IgD-negative memory B cell (primary cell): ENCODE data around the gene NCL. TPM values are rescaled to one million over a fixed set of nuclear protein-coding genes. Genes with fewer than 3 reads are reported as not detected.
"Not testable (repeated sequence)": the region's sequence is repeated elsewhere in the genome, so short reads cannot be mapped to it uniquely, and the experiment has no call there.

ENCODE experiments used
- H3K27ac Mint-ChIP-seq, 3 donors: one replicate each; pipeline ENCODE4 v1.8.0; 2020 to 2022; ENCODE audit warnings: mild to moderate bottlenecking in 3 of 3, mixed read lengths in 3 of 3, moderate library complexity in 1 of 3
- H3K27me3 Mint-ChIP-seq: one replicate; pipeline ENCODE4 v1.8.0; 2021; ENCODE audit warnings: mixed read lengths
- H3K36me3 Mint-ChIP-seq: one replicate; pipeline ENCODE4 v1.8.0; 2020; ENCODE audit warnings: mild to moderate bottlenecking, mixed read lengths
- H3K4me1 Mint-ChIP-seq, 3 donors: one replicate each; pipeline ENCODE4 v1.8.0; 2020 to 2022; ENCODE audit warnings: mixed read lengths in 3 of 3, mild to moderate bottlenecking in 1 of 3
- H3K4me3 Mint-ChIP-seq, 4 donors: one replicate each; pipeline ENCODE4 v1.8.0; 2020 to 2022; ENCODE audit warnings: mild to moderate bottlenecking in 4 of 4, mixed read lengths in 4 of 4, moderate library complexity in 3 of 4
- H3K9me3 Mint-ChIP-seq, 3 donors: one replicate each; pipeline ENCODE4 v1.8.0; 2020 to 2021; ENCODE audit warnings: mixed read lengths in 3 of 3, mild to moderate bottlenecking in 1 of 3
- polyA plus RNA-seq: library from polyadenylated mRNA; unstranded; fragments of 300-500 nt; fragmentation: Illumina TruSeq; gene quantifications from one replicate; pipeline ENCODE4 v1.2.3, GENCODE V29; 2021

Gene NCL
- polyA plus RNA-seq, 1 donor from 2014 or later, result 523 TPM

DNA sequence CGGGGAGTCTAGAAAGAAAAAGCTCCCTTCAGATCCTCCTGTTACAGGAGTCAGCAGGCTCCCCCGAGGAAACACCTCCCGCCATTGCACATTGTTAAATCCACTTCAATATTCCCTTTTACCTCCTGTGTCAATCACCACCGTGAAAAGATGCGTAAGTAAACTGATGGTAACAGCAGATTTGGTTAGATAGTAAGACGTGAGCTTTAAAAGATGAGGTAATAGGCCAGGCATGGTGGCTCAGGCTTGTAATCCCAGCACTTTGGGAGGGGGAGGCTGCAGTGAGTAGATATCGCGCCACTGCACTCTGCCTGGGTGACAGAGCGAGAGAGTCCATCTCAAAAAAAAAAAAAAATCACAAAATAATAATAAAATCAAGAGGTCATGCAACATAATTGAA, 15.2 kb upstream of the NCL start:
- Mint-ChIP-seq H3K4me3 (no peak overlapping the region), H3K27me3 (no peaks in the 10 kb centered on the region), H3K9me3 (no peaks in the 10 kb centered on the region), H3K4me1 (peaks cover 3 to 5% (median 4%) of the 10 kb centered on the region in 3 donors), H3K36me3 (peaks cover 3% of the 10 kb centered on the region), H3K27ac (no peak overlapping the region)

DNA sequence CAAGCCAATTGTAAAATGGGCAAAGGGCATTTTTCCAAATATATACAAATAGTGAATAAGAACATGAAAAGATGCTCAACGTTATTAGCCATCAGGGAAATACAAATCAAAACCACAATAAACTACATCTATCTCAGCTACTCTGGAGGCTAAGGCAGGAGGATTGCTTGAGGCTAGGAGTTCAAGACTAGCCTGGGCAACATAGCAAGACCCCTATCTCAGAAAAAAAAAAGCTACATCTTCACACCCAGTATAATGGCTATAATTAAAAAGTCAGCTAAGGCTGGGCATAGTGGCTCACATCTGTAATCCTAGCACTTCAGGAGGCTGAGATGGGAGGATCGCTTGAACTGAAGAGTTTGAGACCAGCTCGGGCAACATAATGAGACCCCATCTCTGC, 12.6 kb upstream of the NCL start:
- peaks cover 0 to 7% (median 0%) of the 10 kb centered on the region in 3 donors for H3K4me1 Mint-ChIP-seq
- peaks cover 3% of the 10 kb centered on the region for H3K36me3 Mint-ChIP-seq
- no peaks in the 10 kb centered on the region for H3K9me3 Mint-ChIP-seq
- no peak overlapping the region for H3K4me3 Mint-ChIP-seq
- H3K27ac Mint-ChIP-seq, result no peak overlapping the region
- H3K27me3 Mint-ChIP-seq, result peaks cover 2% of the 10 kb centered on the region

- no peak overlapping the region for H3K27ac Mint-ChIP-seq
- H3K9me3 Mint-ChIP-seq, result no peaks in the 10 kb centered on the region
- H3K4me1 Mint-ChIP-seq, result peaks cover 0 to 7% (median 0%) of the 10 kb centered on the region in 3 donors
- no peak overlapping the region for H3K4me3 Mint-ChIP-seq
- H3K36me3 Mint-ChIP-seq, result peaks cover 3% of the 10 kb centered on the region
- H3K27me3 Mint-ChIP-seq, result peaks cover 2% of the 10 kb centered on the region
These were observed 11.7 kb upstream of the NCL start for GRCh38 chr2:231475965-231476364.

- H3K27ac Mint-ChIP-seq, result peak overlapping the region in 1 of 3 donors; percentile 84
- no peaks in the 10 kb centered on the region for H3K9me3 Mint-ChIP-seq
- H3K4me3 Mint-ChIP-seq, result no peak overlapping the region
- H3K36me3 Mint-ChIP-seq, result peaks cover 1% of the 10 kb centered on the region
- peaks cover 2% of the 10 kb centered on the region for H3K27me3 Mint-ChIP-seq
- H3K4me1 Mint-ChIP-seq, result peaks cover 0 to 3% (median 0%) of the 10 kb centered on the region in 3 donors
These were observed 8.5 kb upstream of the NCL start for GRCh38 chr2:231472816-231473215.

- H3K36me3 Mint-ChIP-seq, result no peaks in the 10 kb centered on the region
- peaks cover 0 to 3% (median under 1%) of the 10 kb centered on the region in 3 donors for H3K4me1 Mint-ChIP-seq
- H3K27ac Mint-ChIP-seq, result peak overlapping the region in 1 of 3 donors; percentile 67
- H3K9me3 Mint-ChIP-seq, result no peaks in the 10 kb centered on the region
- peak overlapping the region in 1 of 4 donors; percentile 79 for H3K4me3 Mint-ChIP-seq
- H3K27me3 Mint-ChIP-seq, result peaks cover 2% of the 10 kb centered on the region
These were observed 6.1 kb upstream of the NCL start for GRCh38 chr2:231470246-231470900.

DNA sequence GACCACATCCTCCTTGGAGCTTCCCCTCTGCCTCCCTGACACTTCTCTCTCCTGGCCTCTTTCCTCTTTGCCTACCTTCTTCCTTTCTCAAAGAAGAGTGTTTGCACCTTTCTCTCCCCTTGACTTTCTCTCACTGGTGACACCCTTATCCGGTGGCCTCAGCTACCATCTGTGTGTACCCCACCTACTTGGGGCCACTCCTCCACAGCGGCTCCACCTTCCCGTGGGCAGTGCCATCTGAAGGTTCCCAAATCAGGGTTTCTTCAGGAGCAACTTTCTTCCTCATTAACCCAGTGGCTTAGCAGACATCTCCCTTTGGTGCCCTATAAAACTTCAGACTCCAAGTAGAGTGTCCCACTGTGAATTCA, 5.3 kb upstream of the NCL start:
- Mint-ChIP-seq H3K9me3 (no peaks in the 10 kb centered on the region), H3K4me1 (peaks cover 0 to 3% (median 3%) of the 10 kb centered on the region in 3 donors), H3K4me3 (peak overlapping the region in 2 of 4 donors; percentile 16 to 79), H3K27me3 (peaks cover 2% of the 10 kb centered on the region), H3K36me3 (no peaks in the 10 kb centered on the region), H3K27ac (peak overlapping the region in 1 of 3 donors; percentile 11)

GRCh38 chr2:231467613-231468530, 3.6 kb upstream of the NCL start:
- no peaks in the 10 kb centered on the region for H3K27me3 Mint-ChIP-seq
- H3K9me3 Mint-ChIP-seq, result no peaks in the 10 kb centered on the region
- H3K27ac Mint-ChIP-seq, result peak overlapping the region in 1 of 3 donors; percentile 3
- H3K4me3 Mint-ChIP-seq, result peak overlapping the region in 2 of 4 donors; percentile 3 to 85
- peaks cover 9 to 12% (median 10%) of the 10 kb centered on the region in 3 donors for H3K4me1 Mint-ChIP-seq
- H3K36me3 Mint-ChIP-seq, result peaks cover 2% of the 10 kb centered on the region

GRCh38 chr2:231467016-231467545, 2.8 kb upstream of the NCL start:
- Mint-ChIP-seq H3K4me3 (peak overlapping the region in 2 of 4 donors; percentile 31 to 85), H3K27ac (no peak overlapping the region), H3K36me3 (peaks cover 2% of the 10 kb centered on the region), H3K4me1 (peaks cover 13 to 18% (median 18%) of the 10 kb centered on the region in 3 donors), H3K27me3 (no peaks in the 10 kb centered on the region), H3K9me3 (no peaks in the 10 kb centered on the region)

DNA sequence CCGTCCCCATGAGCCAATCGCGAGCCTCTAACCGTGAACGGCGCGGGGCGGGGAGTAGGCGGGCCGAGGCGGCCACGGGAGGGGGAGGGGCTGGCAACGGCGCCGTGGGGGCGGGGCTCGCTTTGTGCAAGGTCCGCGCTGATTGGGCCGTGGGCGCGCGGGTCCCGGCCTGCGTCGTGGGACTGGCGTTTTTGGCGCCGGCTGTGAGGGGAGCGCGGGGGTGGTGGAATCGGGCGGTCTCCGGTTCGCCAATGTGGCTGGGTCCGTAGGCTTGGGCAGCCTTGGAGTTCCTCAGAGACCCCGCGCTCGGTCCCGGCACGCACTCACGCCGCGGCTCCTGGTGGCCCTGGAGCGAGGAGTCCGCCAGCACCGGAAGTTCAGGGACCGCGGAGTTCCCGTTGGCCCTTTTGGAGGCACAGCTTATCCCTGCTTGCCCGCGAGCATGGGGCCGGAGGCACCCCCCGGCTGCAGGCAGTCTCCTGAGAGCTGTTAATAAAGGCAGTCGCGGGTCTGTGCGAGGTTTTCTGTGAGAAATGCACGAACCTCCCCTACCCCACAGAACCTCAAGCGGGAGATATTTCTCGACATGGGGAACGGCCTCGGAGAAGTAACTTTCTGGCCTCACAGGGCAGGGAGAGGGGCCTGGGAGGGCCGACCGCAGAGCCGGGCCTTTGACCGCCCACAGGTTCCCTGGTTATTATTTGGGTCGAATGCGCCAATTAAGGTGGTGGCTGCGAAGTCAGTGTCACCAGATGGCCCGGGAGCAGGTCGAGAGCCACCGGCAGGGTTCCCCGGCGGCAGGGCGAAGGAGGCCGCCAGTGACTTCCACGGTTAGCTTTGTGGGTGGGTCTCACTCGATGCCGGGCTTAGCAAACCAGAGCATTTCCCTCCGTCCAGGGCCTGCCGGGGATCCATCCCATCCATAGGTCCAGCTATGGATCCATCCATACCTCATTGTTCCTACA, 574 bp upstream of the NCL start:
- Mint-ChIP-seq H3K27ac (peak overlapping the region; percentile 98 to 100 (median 99)), H3K27me3 (no peaks in the 10 kb centered on the region), H3K9me3 (no peaks in the 10 kb centered on the region), H3K4me3 (peak overlapping the region; percentile 96 to 99 (median 98)), H3K36me3 (peaks cover 10% of the 10 kb centered on the region), H3K4me1 (peaks cover 24 to 36% (median 30%) of the 10 kb centered on the region in 3 donors)

DNA sequence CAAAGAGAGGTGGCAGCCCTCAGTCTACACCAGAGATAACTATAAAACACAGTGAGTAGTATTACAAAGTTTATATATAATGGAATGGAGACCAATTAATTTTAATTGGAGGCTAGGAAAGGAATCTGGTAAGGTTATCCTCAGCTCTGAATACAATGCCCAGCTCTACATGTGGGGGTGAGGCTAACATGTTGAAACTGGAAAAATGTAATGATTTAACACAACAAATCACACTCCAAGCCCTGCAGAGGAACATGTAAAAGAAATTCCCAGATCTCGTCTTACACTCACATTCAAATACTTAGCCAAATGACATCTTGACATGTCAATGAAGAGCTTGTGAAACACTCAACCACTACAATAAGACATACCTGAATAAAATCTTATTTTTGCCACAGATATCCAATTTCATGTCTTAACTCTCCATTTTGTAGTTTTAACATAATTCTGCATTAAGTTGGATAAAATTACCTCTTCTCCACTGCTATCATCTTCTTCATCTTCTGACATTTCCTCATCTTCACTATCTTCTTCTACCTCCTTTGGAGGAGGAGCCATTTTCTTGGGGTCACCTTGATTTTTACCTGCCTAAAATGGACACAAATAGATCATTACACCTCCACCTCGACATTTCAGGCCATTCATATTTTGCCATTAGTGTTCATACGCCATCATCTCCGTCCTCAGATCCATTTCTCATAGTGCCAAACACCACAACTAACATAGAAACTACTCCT, 1.4 kb downstream of the NCL start:
- Mint-ChIP-seq H3K36me3 (peaks cover 10% of the 10 kb centered on the region), H3K4me3 (peak overlapping the region; percentile 96 to 99 (median 98)), H3K27ac (peak overlapping the region; percentile 28 to 99 (median 98)), H3K27me3 (no peaks in the 10 kb centered on the region), H3K4me1 (peaks cover 24 to 38% (median 29%) of the 10 kb centered on the region in 3 donors), H3K9me3 (no peaks in the 10 kb centered on the region)

GRCh38 chr2:231461516-231461971, 2.7 kb downstream of the NCL start:
- Mint-ChIP-seq H3K27me3 (no peaks in the 10 kb centered on the region), H3K36me3 (peaks cover 10% of the 10 kb centered on the region), H3K27ac (peak overlapping the region; percentile 24 to 98 (median 71)), H3K4me1 (peaks cover 24 to 38% (median 29%) of the 10 kb centered on the region in 3 donors), H3K9me3 (no peaks in the 10 kb centered on the region), H3K4me3 (peak overlapping the region in 2 of 4 donors; percentile 4 to 96)

GRCh38 chr2:231460841-231461240, 3.4 kb downstream of the NCL start:
- H3K4me1 Mint-ChIP-seq, result peaks cover 24 to 38% (median 29%) of the 10 kb centered on the region in 3 donors
- peaks cover 10% of the 10 kb centered on the region for H3K36me3 Mint-ChIP-seq
- H3K4me3 Mint-ChIP-seq, result peak overlapping the region in 1 of 4 donors; percentile 50
- peak overlapping the region in 2 of 3 donors; percentile 24 to 98 for H3K27ac Mint-ChIP-seq
- H3K9me3 Mint-ChIP-seq, H3K27me3 Mint-ChIP-seq: not testable (repeated sequence)

DNA sequence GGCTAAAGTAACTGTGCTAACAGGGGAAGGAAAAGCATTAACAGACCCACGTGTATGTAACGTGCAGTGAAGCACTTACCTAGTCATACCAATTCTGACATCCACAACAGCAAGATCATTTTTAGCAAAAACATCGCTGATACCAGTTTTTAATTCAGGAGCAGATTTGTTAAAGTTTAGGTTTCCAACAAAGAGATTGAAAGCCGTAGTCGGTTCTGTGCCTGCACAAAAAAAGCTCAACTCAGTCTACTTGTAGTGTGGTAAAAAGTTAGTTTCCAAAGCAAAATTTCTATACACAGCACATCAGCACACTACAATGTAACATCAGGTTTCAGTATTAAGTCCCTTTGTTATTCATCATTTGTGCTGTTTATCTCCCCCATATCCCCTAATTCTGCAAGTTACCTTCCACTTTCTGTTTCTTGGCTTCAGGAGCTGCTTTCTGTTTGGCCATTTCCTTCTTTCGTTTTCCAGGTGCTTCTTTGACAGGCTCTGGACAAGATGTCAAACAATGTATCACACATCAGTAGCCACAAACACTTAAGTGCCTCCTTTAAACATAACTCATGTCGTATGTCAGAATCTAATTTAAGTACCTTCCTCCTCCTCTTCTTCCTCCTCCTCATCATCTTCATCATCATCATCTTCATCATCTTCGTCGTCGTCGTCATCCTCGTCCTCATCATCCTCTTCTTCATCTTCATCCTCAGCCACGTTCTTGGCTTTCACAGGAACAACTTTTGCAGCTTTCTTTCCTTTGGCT, 4.0 kb downstream of the NCL start:
- Mint-ChIP-seq H3K9me3 (no peaks in the 10 kb centered on the region), H3K27me3 (no peaks in the 10 kb centered on the region), H3K4me3 (peak overlapping the region in 3 of 4 donors; percentile 2 to 50 (median 28)), H3K4me1 (peaks cover 24 to 36% (median 30%) of the 10 kb centered on the region in 3 donors), H3K27ac (peak overlapping the region; percentile 70 to 88 (median 87)), H3K36me3 (peaks cover 10% of the 10 kb centered on the region)
